Measurements from ENCODE around the gene PLEKHM1. TPM values are rescaled to one million over a fixed set of nuclear protein-coding genes. Genes with fewer than 3 reads are reported as not detected.
"Not testable (repeated sequence)": the region's sequence is repeated elsewhere in the genome, so short reads cannot be mapped to it uniquely, and the experiment has no call there.

PLEKHM1 gene
- polyA plus RNA-seq, 4 donors: 11.3 to 16.8 (median 14.7) TPM

DNA sequence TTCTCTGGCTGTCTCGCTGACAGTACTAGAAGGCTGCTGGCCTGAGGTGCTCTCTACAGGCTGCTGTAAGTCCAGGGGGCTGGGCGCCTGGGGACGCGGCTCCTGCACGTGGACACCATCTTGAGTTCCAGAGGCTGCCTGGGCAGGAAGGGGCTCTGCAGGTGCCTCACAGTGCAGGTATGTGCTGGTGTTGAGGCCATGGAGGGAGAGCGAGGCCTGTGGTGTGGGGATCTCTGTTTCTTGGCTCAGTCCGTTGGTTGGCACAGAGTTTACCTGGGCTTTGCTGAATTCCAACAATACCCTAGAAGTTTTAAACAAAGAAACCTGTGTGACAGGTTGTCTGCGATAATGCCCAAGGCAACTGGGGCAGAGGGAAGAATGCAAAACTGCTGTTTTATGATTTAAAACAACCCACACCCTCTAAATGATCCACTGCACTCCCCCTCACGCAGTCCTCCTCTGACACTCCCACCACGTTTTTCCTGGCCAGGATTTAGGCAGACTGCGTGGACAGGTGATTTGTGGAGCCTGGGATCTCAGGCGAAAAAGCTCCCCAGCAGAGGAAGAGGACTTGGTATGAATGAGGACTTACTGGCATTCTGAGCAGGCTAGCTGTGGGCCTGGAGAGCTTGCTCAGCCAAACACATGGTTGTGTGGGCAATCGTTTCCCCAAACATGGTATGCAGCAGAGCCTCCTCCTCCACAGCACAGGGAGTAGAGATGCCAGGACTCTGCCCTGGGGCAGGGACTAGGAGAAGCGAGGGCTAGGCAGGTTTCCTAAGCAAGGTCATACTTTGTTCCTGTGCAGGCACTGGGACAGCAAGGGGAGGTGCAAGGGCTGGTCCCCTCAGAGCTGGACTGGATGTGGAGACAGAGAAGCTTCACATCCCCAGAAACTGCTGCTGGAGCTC is 22.0 kb downstream of the PLEKHM1 start:
- DNase-seq (ENCODE audit: low read depth in 4 of 4, low spot score in 3 of 4): not testable (repeated sequence)

GRCh38 chr17:45461524-45462327 is 28.8 kb downstream of the PLEKHM1 start:
- not testable (repeated sequence) for DNase-seq (ENCODE audit: low read depth in 4 of 4, low spot score in 3 of 4)

DNA sequence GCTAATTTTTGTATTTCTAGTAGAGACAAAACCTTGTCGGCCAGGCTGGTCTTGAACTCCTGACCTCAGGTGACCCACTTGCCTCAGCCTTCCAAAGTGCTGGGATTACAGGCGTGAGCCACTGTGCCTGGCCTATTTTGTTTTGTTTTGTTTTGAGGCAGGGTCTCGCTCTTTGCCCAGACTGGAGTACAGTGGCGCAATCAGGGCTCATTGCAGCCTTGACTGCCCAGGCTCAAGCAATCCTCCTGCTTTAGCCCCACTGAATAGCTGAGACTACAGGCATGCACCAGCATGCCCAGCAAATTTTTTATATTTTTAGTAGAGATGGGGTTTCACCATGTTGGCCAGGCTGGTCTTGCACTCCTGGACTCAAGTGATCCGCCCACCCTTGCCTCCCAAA is 30.1 kb downstream of the PLEKHM1 start:
- not testable (repeated sequence) for DNase-seq (ENCODE audit: low read depth in 4 of 4, low spot score in 3 of 4)

GRCh38 chr17:45454341-45454740 is 36.2 kb downstream of the PLEKHM1 start:
- not testable (repeated sequence) for DNase-seq (ENCODE audit: low read depth in 4 of 4, low spot score in 3 of 4)

DNA sequence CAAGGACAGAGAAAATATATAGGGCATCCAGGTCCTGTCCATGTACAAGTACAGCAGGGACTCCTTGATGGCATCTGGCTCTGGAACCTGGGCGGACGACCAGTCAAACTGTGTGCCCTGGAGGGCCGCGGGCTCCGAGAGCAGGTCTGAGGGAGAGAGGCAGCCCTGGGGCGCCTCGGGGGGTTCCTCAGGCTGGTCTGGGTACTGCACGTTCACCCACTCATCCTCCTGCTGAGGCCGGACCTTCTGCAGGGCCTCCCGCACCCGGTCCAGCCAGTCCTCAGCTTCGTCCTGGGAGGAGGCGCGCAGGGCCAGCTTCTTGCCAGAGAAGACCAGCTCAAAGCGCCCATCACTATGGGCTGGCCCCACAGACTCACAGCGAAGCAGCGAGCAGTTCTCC is 36.8 kb downstream of the PLEKHM1 start:
- not testable (repeated sequence) for DNase-seq (ENCODE audit: low read depth in 4 of 4, low spot score in 3 of 4)

GRCh38 chr17:45453225-45453534 is 37.3 kb downstream of the PLEKHM1 start:
- DNase-seq (ENCODE audit: low read depth in 4 of 4, low spot score in 3 of 4): not testable (repeated sequence)

DNA sequence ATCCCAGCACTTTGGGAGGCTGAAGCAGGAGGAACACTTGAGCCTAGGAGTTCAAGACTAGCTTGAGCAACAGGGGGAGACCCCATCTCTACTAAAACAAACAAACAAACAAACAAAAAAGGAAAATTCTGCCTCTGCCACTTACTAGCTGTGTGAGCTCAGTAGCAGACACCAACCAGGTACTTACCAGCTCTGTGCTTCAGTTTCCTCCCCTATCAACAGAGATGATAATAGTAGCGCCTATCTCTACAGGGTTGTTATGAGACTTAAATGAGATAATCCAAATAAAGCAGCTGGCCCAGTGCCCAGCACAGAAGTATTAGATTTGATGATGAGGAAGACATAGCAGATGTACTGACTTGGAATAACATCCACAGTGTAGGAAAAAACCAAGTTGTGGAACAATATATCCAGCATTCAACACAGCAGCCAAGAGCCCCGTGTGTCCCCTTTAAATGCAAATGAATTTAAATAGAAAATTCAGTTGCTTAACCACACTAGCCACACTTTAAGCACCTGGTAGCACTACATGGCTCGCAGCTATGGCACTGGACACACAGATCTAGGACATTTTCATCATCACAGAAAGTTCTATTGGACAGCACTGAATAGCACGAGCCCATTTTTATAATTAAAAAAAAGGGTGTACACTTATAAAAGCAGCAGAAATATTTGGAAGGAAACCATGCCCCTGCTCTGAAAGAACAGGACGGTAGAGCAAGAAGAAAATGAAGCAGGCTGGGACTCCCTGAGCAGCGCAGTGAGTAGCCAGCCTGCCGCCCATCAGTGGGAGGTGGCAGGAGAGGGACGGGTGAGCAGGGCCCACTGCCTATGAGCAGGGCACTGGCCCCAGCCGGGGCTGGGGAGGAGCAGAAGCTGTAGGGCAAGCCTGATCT is 37.9 kb downstream of the PLEKHM1 start:
- not testable (repeated sequence) for DNase-seq (ENCODE audit: low read depth in 4 of 4, low spot score in 3 of 4)

- not testable (repeated sequence) for DNase-seq (ENCODE audit: low read depth in 4 of 4, low spot score in 3 of 4)
Measured at GRCh38 chr17:45451660-45452059, 38.9 kb downstream of the PLEKHM1 start.

DNA sequence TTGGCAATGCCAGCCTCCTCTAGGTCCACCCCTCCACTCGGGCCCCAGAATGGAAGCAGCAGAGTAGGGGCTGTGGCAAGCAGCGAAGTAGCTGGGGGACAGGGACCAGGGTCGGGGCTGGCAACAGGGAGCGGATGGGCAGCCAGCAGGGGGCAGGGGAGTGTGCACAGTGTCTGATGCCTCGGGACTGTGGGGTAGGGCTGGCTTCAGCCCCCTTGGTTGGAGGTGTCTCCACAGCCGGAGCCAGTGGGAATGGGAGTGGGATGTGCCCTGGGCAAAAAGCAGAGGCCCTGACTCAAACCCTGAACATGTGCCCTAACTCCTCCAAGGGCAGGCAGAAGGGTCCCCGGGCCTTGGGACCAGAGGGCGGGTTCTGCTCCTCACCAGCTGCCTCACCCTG is 39.4 kb downstream of the PLEKHM1 start:
- DNase-seq (ENCODE audit: low read depth in 4 of 4, low spot score in 3 of 4): no peak

GRCh38 chr17:45449708-45450329 is 40.7 kb downstream of the PLEKHM1 start:
- DNase-seq (ENCODE audit: low read depth in 4 of 4, low spot score in 3 of 4): not testable (repeated sequence)

DNA sequence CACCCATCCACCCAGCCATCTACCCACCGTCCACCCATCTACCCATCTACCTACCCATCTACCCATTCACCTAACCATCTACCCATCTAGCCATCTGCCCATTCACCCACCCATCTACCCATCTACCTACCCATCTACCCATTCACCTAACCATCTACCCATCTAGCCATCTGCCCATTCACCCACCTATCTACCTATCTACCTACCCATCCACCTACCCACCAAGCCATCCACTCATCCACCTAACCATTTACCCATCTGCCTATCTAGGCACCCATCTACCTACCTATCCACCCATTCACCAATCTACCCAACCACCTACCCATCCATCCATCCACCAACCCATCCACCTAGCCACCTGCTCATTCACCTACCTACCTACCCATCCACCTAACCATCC is 41.3 kb downstream of the PLEKHM1 start:
- not testable (repeated sequence) for DNase-seq (ENCODE audit: low read depth in 4 of 4, low spot score in 3 of 4)

DNA sequence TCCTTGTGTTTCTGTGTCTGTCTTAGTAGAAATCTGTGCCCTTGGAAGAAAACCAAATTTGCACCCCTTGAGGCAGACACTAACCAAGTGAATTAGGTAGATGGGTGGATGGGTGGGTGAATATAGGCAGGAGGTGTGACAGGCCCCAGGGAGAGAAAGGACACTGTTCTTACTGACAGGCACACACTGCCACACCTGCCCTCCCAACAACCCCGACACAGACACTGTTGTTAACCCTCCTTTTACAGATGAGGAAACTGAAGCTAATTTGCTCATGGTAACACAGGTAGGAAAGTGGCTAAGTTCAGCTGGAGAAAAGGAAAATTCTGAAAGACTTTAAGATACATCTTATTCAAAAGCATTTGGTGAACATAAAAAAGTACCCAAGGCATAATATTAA is 42.0 kb downstream of the PLEKHM1 start:
- not testable (repeated sequence) for DNase-seq (ENCODE audit: low read depth in 4 of 4, low spot score in 3 of 4)

DNA sequence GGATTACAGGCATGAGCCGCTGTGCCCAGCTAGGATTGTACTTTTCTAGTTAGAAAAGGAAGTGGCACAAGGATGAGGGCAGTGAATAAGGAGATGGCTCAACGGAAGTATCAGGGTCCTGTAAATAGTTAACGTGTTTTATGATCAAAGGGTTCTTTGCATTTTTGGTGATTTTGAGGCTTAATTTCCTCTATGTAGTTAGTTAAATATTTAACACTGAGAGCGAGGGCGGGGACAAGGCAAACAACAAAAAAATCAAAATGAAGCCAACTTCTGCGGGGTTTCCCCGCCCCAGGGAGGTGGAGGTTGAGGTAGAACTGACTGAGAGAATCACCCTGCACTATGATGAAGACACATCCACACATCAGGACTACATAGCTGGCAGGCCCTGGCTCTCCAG is 42.5 kb downstream of the PLEKHM1 start:
- not testable (repeated sequence) for DNase-seq (ENCODE audit: low read depth in 4 of 4, low spot score in 3 of 4)

DNA sequence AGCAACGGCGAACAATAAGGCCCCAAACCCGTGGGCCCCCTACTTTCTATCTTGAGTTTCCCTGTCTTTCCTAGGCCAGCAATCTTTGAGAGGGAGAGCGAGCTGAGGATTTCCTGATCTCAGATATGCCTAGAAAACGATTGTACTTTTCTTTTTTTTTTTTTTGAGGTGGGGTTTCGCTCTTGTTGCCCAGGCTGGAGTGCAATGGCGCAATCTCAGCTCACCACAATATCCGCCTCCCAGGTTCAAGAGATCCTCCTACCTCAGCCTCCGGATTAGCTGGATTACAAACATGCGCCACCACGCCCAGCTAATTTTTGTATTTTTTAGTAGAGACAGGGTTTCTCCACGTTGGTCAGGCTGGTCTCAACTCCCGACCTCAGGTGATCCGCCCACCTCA is 42.9 kb downstream of the PLEKHM1 start:
- DNase-seq (ENCODE audit: low read depth in 4 of 4, low spot score in 3 of 4): not testable (repeated sequence)

GRCh38 chr17:45446872-45447625 is 43.5 kb downstream of the PLEKHM1 start:
- DNase-seq (ENCODE audit: low read depth in 4 of 4, low spot score in 3 of 4): not testable (repeated sequence)

DNA sequence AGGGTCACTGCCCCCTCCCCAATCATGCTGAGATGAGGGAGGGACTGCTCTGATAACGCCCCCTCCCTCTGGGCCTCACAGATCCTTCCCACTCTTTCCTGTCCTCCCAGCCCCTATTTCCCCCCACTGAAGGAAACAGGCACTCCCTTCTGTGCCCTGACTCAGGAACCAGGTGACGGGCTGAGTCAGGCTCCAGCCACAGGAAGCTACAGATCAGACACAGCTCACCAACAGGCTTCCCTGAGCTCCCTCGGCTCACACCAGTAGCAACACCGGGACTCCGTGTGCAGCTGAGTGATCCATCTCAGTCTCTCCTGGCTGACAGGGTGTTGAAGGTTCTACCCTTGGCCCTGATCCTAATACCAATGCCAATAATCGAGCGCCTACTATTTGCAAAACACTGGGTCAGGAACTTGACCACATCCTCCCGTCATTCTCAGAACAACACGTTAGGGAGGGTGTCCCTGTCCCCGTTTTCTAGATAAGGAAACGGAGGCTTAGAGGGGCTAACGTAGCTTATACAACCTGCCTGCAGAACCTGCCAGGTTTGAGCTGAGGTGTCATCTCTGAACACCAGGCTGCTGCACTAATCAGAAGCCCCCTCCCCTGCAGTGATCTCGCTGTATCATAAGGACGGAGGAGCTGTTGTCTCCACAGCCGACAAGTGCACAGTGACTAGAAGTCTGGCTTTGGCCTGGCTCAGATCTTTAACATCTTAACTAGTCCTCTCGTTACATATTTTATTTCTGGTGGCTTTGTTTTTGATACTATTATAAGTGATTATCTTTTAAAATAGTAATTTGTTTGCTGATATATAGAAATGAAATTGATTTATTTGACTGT is 44.4 kb downstream of the PLEKHM1 start:
- not testable (repeated sequence) for DNase-seq (ENCODE audit: low read depth in 4 of 4, low spot score in 3 of 4)

- not testable (repeated sequence) for DNase-seq (ENCODE audit: low read depth in 4 of 4, low spot score in 3 of 4)
Measured at GRCh38 chr17:45444856-45445820, 45.4 kb downstream of the PLEKHM1 start.
